PC-9 (cell line): ENCODE measurements around the gene HES3.

Experiments
- CTCF ChIP-seq: fragments of 200-600 bp; sonication (generic); conservative IDR thresholded peaks from 2 replicates; pipeline ENCODE4 v1.6.1; 2017; ENCODE audit warnings: mixed run types, antibody characterized with exemption, mild to moderate bottlenecking, moderate library complexity
- EZH2 ChIP-seq: fragments of 200-600 bp; sonication (generic); IDR thresholded peaks from 2 replicates; pipeline ENCODE4 v1.8.0; 2017; ENCODE audit warnings: antibody characterized with exemption, low read depth

GRCh38 chr1:6292102-6292501, 48.1 kb downstream of the HES3 start:
- TF ChIP-seq CTCF (no peak), EZH2 (no peak)
